Gastroesophageal sphincter (tissue), 3 donors: Measurements from ENCODE around the gene ANO4.

Experiments
- EP300 ChIP-seq: sonication (generic); formaldehyde crosslinking; IDR thresholded peaks from one replicate; pipeline ENCODE4 v1.6.1; 2017; ENCODE audit warnings: antibody characterized with exemption, mild to moderate bottlenecking
- TF ChIP-seq, protein P1 (sequence below), 4 experiments: fragments of 200-600 bp in 2 of 4; fragments of 450-650 bp in 2 of 4; sonication (generic) in 1 of 4; IDR thresholded peaks; one replicate each; pipeline ENCODE4 v1.5.1; 2017 to 2019; ENCODE audit warnings: antibody characterized with exemption in 4 of 4, mild to moderate bottlenecking in 2 of 4, moderate library complexity in 2 of 4

GRCh38 chr12:101078536-101079285 lies 284.1 kb downstream of the ANO4 start:
- TF ChIP-seq, protein P1, sequence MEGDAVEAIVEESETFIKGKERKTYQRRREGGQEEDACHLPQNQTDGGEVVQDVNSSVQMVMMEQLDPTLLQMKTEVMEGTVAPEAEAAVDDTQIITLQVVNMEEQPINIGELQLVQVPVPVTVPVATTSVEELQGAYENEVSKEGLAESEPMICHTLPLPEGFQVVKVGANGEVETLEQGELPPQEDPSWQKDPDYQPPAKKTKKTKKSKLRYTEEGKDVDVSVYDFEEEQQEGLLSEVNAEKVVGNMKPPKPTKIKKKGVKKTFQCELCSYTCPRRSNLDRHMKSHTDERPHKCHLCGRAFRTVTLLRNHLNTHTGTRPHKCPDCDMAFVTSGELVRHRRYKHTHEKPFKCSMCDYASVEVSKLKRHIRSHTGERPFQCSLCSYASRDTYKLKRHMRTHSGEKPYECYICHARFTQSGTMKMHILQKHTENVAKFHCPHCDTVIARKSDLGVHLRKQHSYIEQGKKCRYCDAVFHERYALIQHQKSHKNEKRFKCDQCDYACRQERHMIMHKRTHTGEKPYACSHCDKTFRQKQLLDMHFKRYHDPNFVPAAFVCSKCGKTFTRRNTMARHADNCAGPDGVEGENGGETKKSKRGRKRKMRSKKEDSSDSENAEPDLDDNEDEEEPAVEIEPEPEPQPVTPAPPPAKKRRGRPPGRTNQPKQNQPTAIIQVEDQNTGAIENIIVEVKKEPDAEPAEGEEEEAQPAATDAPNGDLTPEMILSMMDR (IDR thresholded peaks at IDR 0.05): no peak
- no peak for TF ChIP-seq EP300
